ENCODE results near the gene TMCC1.
"Not testable (repeated sequence)": the region's sequence is repeated elsewhere in the genome, so short reads cannot be mapped to it uniquely, and the experiment has no call there.

TMCC1 gene

GRCh38 chr3:129715854-129716253, 177.7 kb downstream of the TMCC1 start:
- DNase-seq: no peak

- DNase-seq: no peak
Observed at GRCh38 chr3:129708328-129708861, 185.1 kb downstream of the TMCC1 start.

GRCh38 chr3:129705274-129705673, 188.2 kb downstream of the TMCC1 start:
- no peak for DNase-seq

GRCh38 chr3:129703913-129704312, 189.6 kb downstream of the TMCC1 start:
- DNase-seq: no peak

GRCh38 chr3:129702934-129703712, 190.4 kb downstream of the TMCC1 start:
- DNase-seq: no peak

- DNase-seq: no peak
Observed at GRCh38 chr3:129701161-129701560, 192.3 kb downstream of the TMCC1 start.

- DNase-seq: no peak
Observed at GRCh38 chr3:129699612-129700011, 193.9 kb downstream of the TMCC1 start.

GRCh38 chr3:129699199-129699598, 194.3 kb downstream of the TMCC1 start:
- no peak for DNase-seq

- DNase-seq: no peak
Observed at GRCh38 chr3:129697229-129697969, 196.1 kb downstream of the TMCC1 start.

GRCh38 chr3:129696430-129696829, 197.1 kb downstream of the TMCC1 start:
- DNase-seq: not testable (repeated sequence)

GRCh38 chr3:129695230-129695629, 198.3 kb downstream of the TMCC1 start:
- DNase-seq: no peak

- no peak for DNase-seq
Observed at GRCh38 chr3:129694228-129694627, 199.3 kb downstream of the TMCC1 start.

- no peak for DNase-seq
Observed at GRCh38 chr3:129692743-129693142, 200.8 kb downstream of the TMCC1 start.

- no peak for DNase-seq
Observed at GRCh38 chr3:129690963-129691362, 202.5 kb downstream of the TMCC1 start.

GRCh38 chr3:129690406-129690805, 203.1 kb downstream of the TMCC1 start:
- no peak for DNase-seq

GRCh38 chr3:129689036-129689435, 204.5 kb downstream of the TMCC1 start:
- no peak for DNase-seq

GRCh38 chr3:129688271-129688895, 205.1 kb downstream of the TMCC1 start:
- DNase-seq: no peak

- DNase-seq: no peak
Observed at GRCh38 chr3:129687586-129688125, 205.9 kb downstream of the TMCC1 start.

- no peak for DNase-seq
Observed at GRCh38 chr3:129686941-129687340, 206.6 kb downstream of the TMCC1 start.

GRCh38 chr3:129684270-129684669, 209.2 kb downstream of the TMCC1 start:
- no peak for DNase-seq

- DNase-seq: no peak
Observed at GRCh38 chr3:129683201-129683600, 210.3 kb downstream of the TMCC1 start.

- DNase-seq: no peak
Observed at GRCh38 chr3:129676985-129677384, 216.5 kb downstream of the TMCC1 start.

GRCh38 chr3:129674798-129675123, 218.8 kb downstream of the TMCC1 start:
- not testable (repeated sequence) for DNase-seq

Measured in 8988T (cell line).